NCI-H1930 (cell line): ENCODE data around the gene KAZN.

Experiments
- DNase-seq, 2 experiments: peaks; one replicate each; lab custom pipeline; 2025; lab: John Stamatoyannopoulos, UW

The KAZN gene

DNA sequence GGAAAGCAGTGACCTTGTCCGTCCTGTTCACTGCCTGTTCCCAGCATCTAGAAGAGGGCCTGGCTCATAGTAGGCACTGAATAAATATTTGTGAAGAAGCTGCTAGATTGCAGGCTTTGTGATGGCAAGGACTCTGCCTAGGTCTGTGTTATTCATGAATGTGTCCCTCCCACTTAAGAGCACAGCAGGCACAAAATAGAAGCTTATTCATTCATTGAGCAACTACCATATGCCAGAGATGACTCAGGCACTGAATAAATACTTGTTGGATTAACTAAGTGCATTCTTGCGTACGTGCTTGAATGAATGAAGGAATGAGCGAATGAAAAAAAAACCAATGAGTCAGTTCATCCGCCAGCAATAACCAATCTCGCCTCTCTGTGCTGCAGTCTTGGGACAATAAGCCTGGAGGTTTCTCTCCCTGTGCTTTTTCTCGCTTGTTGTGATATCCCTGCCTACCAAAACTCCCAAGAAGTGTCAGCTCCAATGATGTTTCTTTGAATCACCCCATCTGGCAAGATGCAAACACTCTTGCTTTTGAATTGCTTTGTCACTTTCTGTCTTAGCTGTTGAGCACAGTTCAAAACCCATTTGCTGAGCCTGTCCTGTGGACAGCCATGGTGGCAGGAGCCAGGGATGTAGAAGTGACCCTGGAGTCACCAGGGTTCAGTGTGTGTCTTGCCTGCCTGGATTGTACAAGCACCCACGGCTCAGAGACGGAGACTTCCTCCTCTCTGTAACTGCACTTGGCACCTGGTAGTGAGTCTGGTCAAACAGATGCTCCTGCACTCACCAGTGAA, 143.9 kb downstream of the KAZN start:
- DNase-seq, result no peak

DNA sequence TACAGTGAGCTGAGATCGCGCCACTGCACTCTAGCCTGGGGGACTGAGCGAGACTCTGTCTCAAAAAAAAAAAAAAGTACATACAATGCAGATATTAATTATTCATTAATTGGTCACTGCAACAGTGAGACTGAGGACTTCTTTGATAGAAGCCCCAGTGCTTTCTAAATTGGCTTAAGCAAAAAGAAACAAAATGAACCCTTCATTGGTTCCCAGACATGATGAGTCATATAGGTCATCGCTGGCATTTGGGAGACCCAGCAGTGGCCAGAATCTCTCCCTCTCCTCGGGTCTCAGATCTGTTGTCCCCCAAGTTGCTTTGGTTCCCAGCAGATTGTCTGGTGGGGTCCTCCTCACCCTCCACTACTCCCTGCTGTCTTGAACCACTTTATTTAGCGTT, 144.9 kb downstream of the KAZN start:
- DNase-seq, result no peak

- no peak for DNase-seq
These were observed 146.7 kb downstream of the KAZN start for GRCh38 chr1:14745001-14745720.

GRCh38 chr1:14745789-14746188, 147.3 kb downstream of the KAZN start:
- no peak for DNase-seq

GRCh38 chr1:14746393-14746792, 147.9 kb downstream of the KAZN start:
- no peak for DNase-seq

GRCh38 chr1:14748151-14748550, 149.7 kb downstream of the KAZN start:
- DNase-seq, result no peak

DNA sequence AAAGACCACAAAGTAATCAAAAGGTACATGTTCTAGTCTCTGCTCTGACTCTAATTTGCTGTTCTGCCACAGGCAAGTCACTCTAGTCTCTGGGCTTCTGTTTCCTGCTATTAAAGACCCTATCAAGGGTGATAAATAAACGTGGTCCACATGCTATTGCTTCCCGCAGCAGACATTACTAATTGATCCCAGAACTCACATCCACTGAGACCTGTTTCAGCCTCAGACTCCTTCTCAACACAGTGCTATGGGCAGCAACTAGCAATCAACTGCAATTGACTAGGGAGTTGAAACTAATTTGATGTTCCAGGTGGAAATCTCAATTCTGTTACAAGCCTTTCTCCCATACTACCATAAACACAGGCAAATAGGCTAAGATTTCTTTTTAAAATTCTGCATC, 150.5 kb downstream of the KAZN start:
- no peak for DNase-seq

GRCh38 chr1:14750490-14750889, 152.0 kb downstream of the KAZN start:
- DNase-seq, result no peak

DNA sequence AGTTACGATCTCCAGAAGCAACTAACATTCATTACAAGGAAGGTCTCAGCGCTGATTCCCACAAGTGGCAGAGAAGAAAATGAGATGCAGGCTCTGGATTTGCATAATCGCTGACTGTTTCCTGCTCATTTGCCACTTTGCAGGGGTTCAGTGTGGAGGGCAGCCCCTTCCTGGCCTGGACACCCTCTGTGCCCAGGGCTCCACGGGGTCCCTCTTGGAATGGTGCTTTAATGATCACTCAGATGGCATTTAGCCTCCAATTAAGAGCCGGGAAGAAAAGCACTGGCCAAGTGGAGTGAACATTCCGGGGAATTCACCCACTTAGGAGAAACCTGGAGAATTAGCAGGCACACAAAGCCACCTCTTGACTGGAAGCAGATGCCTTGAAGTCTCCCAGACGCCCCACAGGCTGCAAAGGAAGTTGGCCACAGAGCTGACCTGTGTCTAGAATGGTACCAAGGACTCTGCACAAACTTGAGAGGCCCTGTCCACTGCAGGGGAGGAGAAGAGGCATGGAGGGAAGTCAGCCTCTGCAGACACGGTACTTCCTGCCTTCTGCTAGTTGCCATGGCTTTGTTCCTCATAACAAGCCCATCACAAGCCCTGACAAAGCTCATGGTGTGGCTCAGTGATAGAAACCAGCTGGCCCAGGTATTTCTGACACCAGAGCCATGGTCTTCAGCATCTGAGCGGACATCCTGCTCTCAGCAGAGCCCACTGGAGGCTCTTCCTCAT, 157.2 kb downstream of the KAZN start:
- no peak for DNase-seq

DNA sequence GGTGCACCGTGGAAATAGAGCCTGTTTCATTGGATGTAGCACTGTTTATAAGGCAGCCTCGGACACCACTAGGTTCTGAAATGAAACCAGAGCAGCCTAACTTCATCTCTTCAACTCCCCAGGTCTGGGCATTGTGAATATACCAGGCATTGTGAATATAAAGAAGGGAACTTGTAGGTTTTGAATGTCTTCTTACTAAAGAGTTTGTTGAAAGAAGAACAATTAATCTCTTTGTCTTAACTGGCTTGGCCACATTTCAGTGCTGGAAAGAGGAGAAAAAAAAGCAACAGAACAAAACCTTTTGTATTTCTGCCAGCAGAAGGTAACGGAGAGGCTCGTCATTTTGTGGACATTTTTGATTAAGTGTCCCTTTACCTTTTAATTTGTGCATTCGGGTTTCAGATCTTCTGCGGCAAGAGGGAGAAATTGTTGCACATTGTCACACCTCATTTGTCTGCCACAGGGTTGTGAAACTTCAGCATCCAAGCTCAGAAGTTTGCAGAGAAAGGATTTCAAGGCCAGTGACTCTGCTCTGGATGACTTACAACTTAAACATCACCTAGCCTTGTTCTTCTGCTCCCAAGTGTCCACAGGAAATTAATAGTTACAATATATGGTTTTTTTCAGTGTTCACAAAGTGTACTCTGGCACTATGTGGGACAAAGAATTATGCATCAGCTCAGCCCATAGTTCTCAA, 158.3 kb downstream of the KAZN start:
- DNase-seq, result no peak

- no peak for DNase-seq
These were observed 158.8 kb downstream of the KAZN start for GRCh38 chr1:14757286-14757625.

DNA sequence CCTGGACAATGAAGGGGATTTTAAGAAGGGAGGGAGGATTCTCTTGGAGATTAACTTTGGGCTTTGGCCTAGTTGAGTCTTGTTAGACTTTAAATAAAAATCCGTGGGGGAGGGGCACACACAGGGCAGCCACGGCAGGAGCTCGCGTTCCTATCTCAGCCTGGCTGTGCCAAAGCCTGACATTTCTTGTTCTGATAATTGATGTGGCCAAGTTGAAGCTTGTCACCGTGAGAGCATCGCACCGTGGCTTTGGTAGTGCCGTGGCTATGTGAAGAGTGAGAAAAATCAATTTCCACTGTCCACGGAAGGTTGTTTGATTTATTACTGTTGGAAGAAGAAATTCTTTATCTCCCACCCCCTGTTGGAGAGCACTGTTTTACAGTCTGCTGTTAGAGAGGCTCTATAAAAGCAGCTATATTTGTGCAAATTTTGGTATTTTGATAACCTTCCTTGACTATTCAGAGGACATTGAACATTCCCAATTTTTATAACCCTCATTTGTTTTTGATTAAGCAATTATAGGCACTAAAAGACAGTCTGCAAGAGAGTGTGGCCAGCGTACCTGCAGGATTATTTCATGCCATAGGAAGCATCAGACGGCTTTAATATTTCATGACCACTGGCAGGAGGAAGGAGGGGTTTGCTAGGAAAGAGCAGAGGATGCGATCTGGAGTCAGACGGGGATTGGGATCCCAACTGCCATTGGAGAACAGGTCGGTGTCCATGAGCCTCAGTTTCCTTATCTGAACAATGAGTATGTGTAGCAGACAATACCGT, 160.7 kb downstream of the KAZN start:
- DNase-seq, result no peak

DNA sequence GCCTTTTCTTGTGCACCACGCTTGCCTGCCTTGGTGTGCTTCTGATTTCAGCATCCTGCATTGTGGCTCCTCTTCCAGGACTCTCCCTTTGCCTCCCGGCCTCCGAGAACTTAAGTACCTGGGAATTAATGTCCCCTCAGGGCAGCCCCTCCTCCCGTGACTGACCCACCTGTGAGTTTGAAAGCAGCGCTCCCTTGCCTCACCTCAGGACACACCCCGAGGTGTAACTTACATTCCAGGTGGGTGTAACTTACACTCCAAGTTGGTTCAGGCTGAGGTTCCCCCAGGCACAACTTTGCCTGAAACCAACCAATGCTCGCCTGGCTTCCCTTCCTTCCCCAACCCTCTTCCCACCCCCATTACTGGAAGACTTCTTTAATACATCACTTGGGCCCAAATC, 161.4 kb downstream of the KAZN start:
- no peak for DNase-seq

- no peak for DNase-seq
These were observed 162.3 kb downstream of the KAZN start for GRCh38 chr1:14760780-14761179.

GRCh38 chr1:14761291-14762153, 163.0 kb downstream of the KAZN start:
- no peak for DNase-seq

DNA sequence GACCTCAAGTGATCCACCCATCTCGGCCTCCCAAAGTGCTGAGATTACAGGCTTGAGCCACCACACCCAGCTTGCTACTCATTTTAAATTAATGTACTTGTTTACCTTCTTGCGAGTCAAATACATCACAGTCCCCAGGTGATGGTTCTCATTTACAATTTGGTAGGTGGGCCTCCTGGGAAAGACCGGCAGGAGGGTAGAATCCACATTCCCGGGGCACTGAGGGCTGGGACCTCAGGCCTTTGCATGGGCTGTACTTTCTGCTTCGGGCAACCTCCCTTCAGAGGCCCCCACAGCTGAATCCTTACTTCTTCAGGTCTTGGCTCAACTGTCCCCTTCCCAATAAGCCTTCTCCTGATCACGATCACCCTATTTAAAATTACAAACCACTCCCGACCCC, 165.5 kb downstream of the KAZN start:
- no peak for DNase-seq

DNA sequence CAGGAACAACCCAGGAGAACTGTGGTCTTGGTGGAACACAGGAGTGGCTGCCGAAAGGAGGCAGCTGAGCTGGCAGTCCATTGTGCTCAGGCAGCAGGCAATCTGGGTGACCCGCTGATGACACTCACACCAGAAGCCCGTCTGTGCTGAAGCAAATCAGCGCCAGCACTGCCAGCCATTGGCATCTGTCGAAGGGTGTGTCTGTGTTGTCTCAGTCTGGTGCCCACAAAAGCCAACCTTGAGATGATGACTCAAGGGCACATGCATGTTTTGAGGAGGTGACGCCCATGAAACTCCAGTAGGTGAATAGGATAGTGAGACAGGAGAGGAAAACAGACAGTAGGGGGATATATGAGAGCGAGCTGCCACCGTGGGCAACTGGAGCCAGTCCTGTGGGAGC, 167.3 kb downstream of the KAZN start:
- DNase-seq, result no peak

DNA sequence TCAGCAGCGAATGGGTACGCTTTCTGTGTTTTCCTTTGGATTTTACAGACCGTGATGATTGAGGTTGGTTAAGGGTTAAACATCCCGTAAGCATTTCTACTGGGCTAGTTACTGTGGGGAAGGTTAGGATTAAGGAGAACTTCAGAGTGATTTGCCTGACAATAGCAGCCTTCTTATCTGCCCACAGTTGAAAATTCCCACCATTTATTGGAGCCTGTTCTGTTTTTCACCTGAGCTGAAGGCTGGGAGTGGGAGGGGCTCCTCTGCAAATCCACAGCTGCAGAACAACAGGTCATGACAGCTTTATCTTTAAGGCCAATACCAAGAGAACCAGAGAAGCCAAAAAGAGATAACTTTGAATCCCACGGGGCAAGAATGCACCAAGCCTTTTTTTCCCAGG, 168.6 kb downstream of the KAZN start:
- DNase-seq, result no peak

DNA sequence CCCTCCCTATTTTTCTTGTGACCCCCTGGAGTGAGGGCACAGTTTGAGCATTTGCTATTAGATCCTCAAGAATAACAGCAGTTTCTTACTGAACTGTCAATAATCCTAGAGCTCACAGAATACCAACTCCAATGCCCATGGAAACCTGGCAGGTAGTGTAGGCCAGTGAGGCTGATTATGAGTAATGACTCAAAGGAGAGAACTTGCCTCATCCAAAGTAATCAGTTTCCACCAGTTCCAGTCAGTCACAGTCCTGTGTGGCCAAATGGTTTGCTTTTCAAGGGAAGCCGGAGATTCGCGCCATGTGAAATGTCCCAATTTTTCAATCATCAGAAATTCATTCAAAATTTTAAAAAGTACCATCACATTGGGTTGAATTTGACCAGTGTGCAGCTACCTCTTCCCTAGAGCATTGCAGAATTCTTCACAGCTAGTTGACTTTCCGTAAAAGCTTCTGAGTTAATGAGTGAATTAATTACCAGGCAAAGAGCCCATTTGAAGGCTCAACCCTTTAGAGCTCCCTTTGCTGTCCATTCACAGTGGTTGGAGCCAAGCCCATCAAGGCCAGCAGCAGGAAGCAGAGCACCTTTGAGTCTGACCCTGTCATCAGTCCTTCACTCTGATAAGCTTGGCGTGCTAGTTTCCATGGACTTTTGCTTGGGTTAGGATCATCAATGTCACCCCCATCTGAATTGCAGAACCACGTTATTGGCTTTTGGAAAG, 170.3 kb downstream of the KAZN start:
- DNase-seq, result no peak
